HG03060 (cell line): ENCODE measurements around the gene VSX2.

Experiments used
- ATAC-seq: cut with Tn5 transposase; IDR thresholded peaks from one replicate; pipeline ENCODE4 v1.9.1; 2021; ENCODE audit warnings: low read depth, moderate number of reproducible peaks; ENCODE audit not compliant: unreplicated experiment

VSX2 gene

GRCh38 chr14:74238974-74239847, at the start of gene VSX2:
TSS of gene VSX2 (plus strand) at chr14:74239449. CDS start at chr14:74239562, 113 bp downstream.
- no peak for ATAC-seq

DNA sequence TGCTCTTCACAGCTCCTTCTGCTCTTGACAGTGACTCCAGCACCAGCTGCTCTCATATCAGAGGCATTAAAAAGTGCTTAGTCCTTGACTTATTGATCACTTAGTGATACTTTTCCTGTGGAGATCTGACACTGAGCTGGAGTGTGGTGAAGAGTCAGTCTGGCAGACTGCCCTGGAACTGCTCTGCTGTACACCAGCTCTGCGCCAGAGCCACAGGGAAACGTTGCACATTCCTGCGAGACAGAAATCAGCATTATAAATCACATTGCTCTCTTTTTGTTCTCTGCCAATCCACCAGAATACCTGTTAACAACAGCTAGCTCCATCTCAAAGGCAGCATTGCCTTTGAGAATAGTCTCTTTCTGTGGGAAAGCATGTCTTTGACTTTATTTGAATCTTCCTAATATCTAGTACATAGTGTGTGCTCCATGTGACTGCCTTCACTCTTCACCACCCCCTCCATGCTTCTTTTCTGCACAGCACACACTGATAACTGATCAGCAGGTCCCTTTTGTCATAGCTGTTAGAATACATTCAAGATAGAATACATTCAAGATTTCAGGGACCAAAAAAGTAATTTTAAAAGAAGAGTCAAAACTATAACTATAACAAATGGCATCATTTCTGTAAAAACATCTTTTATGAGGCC, 48.2 kb upstream of the VSX2 start:
- ATAC-seq: no peak

GRCh38 chr14:74194506-74195274, 44.6 kb upstream of the VSX2 start:
- no peak for ATAC-seq

DNA sequence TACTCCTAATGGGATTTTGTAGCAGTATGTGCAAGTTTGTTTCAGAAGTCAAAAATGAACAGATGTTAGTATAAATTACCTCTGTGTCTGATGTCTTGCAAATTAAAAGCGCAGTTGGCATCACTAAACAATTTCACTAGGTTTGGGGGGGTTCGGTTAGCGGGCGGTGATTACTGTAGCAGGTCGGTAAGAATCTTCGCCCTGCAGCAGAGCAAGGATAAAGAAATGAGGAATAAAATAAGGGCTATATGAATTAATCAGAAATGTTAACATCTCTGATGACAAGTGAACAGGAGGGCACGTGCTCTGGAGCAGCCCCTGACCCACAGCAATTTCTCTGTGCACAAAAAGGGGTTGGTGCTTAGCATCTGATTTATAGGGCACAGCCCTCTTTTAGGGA, 43.6 kb upstream of the VSX2 start:
- no peak for ATAC-seq

DNA sequence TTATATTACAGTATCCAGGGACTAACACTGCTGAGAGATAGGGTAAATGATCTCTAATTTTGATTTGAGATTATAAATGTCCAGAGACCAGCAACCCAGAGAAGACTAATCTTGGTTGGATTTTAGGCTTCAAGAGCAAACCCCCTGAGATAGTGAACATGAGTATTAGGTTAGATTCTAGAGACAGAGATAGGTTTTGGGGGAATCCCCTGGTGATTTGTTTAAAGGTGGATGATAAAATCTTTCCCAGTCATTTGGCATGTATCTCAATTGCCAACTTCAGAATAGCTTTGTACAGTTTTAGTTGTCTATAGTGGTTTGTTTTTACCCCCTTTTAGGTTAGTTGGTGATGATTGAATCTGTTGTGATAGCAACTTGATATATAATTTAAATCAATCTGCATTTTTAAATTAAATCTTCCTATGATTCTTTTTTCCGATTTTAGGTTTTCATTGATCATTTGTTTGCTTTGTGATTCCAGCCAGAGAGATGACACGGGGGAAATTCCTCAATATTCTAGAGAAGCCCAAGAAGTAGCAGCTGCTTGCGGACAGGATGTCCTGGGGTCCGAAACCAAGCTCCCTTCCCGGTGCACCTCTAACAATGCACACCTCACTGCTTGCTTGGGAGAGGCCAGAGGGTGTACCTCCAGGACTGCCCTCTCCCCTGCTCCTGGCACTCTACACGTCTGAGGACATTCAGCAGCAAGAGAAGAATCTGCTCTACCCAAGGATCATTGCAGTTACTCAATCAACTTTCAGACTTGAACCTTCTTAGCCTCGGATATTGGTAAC, 40.6 kb upstream of the VSX2 start:
- ATAC-seq: no peak

DNA sequence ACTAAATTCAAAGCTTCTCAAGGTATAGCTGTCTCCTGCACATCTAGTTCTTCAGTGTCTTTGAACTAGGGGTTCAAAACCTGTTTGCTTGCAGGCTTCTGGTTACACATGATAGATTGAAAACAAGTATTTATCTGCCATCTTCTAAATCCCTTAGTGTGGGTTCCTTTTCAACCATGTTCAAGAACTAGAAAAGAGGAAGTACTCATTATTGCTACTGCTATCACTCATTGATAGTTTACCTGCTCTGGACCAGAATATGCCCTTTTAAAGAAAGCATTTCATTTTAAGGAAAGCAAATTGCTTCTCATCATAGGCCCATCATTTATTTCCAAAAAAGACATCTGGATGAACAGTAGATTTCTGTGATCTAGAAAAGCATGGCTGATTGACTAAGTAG, 37.1 kb upstream of the VSX2 start:
- ATAC-seq: no peak

DNA sequence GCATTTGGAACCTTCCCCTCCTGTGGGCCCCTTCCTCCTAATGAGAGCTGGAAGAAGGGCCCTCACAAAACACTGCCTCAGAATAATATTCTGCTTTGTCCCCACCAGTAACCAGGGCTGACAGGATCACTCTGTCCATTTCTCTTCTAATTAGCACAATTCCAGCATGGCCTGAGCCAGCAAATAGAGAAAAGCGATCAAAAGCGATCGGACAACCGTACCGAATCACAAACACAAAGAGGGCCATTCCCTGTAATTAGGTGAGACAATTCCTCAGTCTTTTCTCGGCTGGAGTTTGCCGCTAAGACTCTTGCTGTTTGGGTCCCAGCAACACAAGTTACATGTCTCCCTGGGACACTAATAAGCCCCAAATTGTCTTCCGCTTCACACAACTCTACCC, 35.6 kb upstream of the VSX2 start:
- no peak for ATAC-seq

GRCh38 chr14:74204491-74204890, 34.8 kb upstream of the VSX2 start:
- no peak for ATAC-seq

DNA sequence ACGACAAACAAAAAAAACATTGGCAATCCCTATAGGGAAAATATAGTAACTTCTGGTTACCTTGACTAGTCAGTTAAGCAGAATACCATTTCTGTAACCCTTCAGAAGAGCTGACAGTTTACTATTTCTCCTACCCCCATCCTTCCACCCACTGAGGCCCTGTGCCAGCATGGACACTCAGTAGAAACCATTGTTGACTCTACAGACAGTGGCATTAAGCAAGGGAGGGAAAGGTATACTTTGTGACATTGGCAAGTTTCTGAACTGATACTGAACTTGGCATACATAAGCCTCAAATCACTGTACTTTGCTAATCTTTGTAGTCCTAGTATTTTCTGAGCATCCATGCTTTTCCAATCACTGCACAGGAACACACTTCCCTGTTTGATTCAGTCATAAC, 33.4 kb upstream of the VSX2 start:
- ATAC-seq: no peak

DNA sequence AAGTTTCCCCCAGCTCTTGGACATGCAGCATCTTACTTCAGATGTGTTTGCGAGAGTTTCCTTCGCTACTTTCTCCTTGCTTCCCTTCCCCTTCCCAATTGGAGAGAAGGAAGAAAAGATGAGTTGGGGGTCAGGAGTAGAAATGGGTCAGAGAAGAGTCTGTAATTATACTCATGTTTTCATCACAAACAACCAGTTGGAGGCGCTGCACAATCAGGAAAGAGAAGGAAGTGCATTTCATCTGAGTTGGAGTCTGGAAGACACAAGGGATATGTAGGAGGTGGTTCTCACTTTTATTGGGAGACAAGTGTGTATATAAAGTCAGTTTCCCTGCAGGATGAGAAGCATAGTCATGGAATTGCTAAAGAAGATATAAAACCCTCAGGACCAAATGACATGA, 31.3 kb upstream of the VSX2 start:
- ATAC-seq: no peak

- ATAC-seq: no peak
Observed at GRCh38 chr14:74208642-74209041, 30.6 kb upstream of the VSX2 start.

GRCh38 chr14:74211945-74212580, 27.2 kb upstream of the VSX2 start:
- ATAC-seq: no peak

DNA sequence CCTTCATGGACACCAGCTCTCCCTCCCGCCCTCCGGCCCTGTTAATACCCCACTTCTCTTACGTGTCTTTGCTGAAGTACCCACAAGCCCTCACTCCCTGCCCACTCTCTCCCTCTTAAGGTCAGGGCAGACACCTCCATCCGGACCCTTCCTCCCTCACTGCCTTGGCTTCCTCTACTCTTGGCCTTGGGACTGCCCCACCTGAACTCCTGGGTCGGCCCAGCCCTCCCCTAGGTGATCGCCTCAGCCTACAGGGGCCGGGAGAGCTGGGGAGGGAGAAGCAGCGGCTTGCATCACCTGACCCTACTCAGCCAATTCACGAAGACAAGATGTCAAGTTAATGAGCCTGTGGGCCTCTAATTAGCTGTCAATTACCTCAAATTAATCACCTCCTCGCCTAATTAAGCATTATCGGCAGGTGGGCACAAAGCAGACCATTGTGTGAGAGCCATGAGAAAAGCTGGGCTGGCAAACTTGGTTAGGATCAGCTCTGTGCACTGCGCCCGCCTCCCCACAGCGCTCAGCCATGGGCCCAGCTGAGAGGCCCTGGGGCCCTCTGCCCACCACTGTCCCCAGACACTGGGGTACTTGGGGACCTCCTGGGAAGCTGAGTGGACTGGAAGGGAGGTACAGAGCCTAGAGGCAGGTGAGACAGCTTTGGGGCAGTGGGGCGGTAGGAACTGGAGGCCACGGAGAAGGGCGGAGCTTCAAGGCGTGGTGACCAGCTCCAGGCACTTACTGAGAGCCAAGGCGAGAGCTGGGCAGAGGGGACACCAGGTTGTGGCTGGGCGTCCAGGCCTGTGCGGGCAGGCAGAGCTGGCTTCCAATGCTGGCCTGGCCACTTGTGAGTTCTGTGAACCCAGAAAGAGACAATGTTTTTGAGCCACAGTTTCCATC, 25.1 kb upstream of the VSX2 start:
- ATAC-seq: no peak

DNA sequence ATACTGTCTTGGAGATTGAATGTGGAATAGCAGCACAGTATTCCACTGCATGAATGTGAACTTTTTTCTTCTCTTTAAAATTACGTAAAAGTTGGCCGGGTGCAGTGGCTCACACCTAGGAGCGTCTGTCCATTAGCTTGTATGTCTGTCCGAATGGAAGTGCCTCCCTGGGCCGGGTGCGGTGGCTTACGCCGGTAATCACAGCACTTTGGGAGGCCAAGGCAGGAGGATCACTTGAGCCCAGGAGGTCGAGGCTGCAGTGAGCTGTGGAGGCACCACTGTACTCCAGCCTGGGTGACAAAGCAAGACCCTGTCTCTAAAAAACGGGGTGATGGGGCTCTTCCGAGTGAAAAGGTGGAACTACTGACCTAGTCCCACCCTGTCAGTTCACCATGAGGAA, 22.6 kb upstream of the VSX2 start:
- ATAC-seq: no peak

- no peak for ATAC-seq
Observed at GRCh38 chr14:74217672-74218448, 21.4 kb upstream of the VSX2 start.

GRCh38 chr14:74218462-74218861, 20.8 kb upstream of the VSX2 start:
- ATAC-seq: no peak

DNA sequence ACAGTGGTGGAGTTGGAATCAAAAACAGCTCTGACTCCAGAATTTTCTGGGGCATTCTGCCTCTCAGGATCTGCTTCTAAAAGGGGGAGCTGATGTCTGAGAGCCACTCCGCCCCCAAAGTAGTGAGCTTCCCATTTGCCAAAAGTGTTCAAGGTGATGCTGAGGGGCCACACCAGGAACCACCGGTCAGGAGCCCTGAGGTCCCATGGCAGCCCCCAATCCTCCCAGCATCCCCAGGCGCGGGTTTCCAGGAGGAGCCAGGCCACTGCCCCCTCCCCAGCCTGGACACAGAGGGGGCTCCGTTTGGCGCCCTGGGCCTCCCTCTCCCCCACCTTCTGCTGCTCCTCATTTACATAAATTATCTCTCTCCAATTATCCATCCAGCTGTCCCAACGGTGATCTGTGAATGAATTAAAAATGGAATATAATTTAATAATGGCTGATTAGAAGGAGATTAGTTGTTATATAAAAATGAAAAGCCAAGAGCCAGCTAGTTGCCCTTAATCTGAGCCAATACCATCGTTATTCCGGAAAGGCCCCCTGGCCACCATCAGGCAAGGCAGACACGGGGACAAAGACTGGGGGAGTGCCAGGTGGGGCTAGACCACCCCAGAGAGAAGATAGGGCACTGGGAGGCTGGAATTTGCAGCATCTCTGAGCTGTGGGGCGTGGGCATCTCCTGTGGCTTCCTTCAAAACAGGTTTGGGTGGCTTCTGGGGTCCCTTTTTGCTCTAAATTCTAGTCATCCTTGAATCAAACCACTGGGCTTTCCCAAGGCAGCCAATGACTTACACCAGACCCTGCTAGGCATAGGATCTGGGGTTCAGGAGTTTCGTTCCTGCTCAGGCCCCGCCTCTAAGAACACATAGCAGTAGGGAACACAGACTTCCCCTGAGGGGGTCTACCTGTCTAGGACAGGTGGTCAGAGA, 19.7 kb upstream of the VSX2 start:
- ATAC-seq: no peak
